Lung (tissue), 12 donors: ENCODE results near the gene PELI2. TPM values are rescaled to one million over a fixed set of nuclear protein-coding genes. Genes with fewer than 3 reads are reported as not detected.

Experiments
- ATAC-seq: fragments of 200-7000 bp; cut with Tn5 transposase; one replicate; pipeline ENCODE4 v1.9.1; 2020; ENCODE audit warnings: moderate number of reproducible peaks; ENCODE audit not compliant: insufficient read depth, low FRiP score
- DNase-seq, 3 donors: peaks; one replicate each; pipeline ENCODE4 v3.0.0-alpha.2; 2013 to 2017
- H3K27ac ChIP-seq, 2 donors: one replicate each; pipeline ENCODE4 v1.5.1; 2013; ENCODE audit warnings: mild to moderate bottlenecking in 2 of 2, moderate library complexity in 2 of 2, control low read depth in 1 of 2, inconsistent platforms in 1 of 2, low read depth in 1 of 2, low read length in 1 of 2
- H3K27me3 ChIP-seq, 3 donors: one replicate each; pipeline ENCODE4 v1.5.1; 2013; ENCODE audit warnings: low read length in 2 of 3; ENCODE audit not compliant: control insufficient read depth in 3 of 3, insufficient read depth in 3 of 3
- H3K36me3 ChIP-seq, 4 donors: one replicate each; pipeline ENCODE4 v1.5.1; 2013; ENCODE audit warnings: low read length in 4 of 4, mild to moderate bottlenecking in 1 of 4, moderate library complexity in 1 of 4; ENCODE audit not compliant: control insufficient read depth in 4 of 4, insufficient read depth in 4 of 4
- H3K4me1 ChIP-seq, 5 donors: one replicate each; pipeline ENCODE4 v1.5.1; 2013; ENCODE audit warnings: low read length in 5 of 5, mild to moderate bottlenecking in 2 of 5, moderate library complexity in 1 of 5; ENCODE audit not compliant: control insufficient read depth in 5 of 5, insufficient read depth in 5 of 5
- H3K4me3 ChIP-seq: one replicate; pipeline ENCODE4 v1.5.1; 2013; ENCODE audit warnings: mild to moderate bottlenecking, control low read depth, moderate library complexity
- H3K9ac ChIP-seq, 2 donors: one replicate each; pipeline ENCODE4 v1.5.1; 2013; ENCODE audit warnings: low read length in 2 of 2, control low read depth in 1 of 2; ENCODE audit not compliant: insufficient read depth in 1 of 2
- H3K9me3 ChIP-seq, 4 donors: one replicate each; pipeline ENCODE4 v1.5.1; 2013; ENCODE audit warnings: low read length in 3 of 4, mild to moderate bottlenecking in 1 of 4, moderate library complexity in 1 of 4; ENCODE audit not compliant: control insufficient read depth in 4 of 4, insufficient read depth in 3 of 4
- CTCF ChIP-seq: IDR thresholded peaks from 2 replicates; pipeline ENCODE4 v1.5.1; 2012; ENCODE audit warnings: mild to moderate bottlenecking; ENCODE audit errors: control extremely low read depth, extremely low read depth
- WGBS, 2 donors: extraction: QIAGEN DNeasy Blood & Tissue Kit; methylation state at CpG; one replicate each; pipeline ENCODE4 v1.1.7; 2013; 5-methylcytosine and 5-hydroxymethylcytosine counted together
- polyA plus RNA-seq, 2 donors: library from polyadenylated mRNA; stranded (reverse); fragments of 200-250 nt; gene quantifications; one replicate each; pipeline ENCODE4 v1.2.1, GENCODE V29; 2013
- total RNA-seq, 2 donors: library from RNA; depleted of rRNA in 1 of 2; stranded (reverse); fragments of >200 nt in 1 of 2; gene quantifications; one replicate each; pipeline ENCODE4 v1.2.1, GENCODE V29; 2014 to 2021
- donor health status: control.
- donor health status: control.
- donor health status: Bipolar disorder and iron deficiency.
- donor health status: healthy.
- donor health status: DM: yes; HTN: yes; CAD: no.

Gene PELI2
- total and polyA plus RNA-seq, 4 donors = 3.8 to 21.1 (median 8.5) TPM

GRCh38 chr14:56195223-56195622, 77.0 kb downstream of the PELI2 start:
- no peak for ATAC-seq
- Histone ChIP-seq H3K9ac (no peak overlapping the region), H3K4me3 (no peak overlapping the region), H3K27me3 (no peaks in the 10 kb centered on the region), H3K36me3 (peaks cover 0 to 2% (median 0%) of the 10 kb centered on the region in 4 donors), H3K4me1 (peaks cover 0 to 10% (median 0%) of the 10 kb centered on the region in 5 donors), H3K27ac (no peak overlapping the region), H3K9me3 (no peaks in the 10 kb centered on the region)
- TF ChIP-seq CTCF = no peak
- 38 to 75% methylated on average over 5 of the region's 5 CpGs for WGBS, 2 donors
- peak in 2 of 3 donors; percentile 37 to 51 for DNase-seq

- no peak overlapping the region for H3K27ac ChIP-seq
- H3K4me1 ChIP-seq = peaks cover 0 to 11% (median 0%) of the 10 kb centered on the region in 5 donors
- ATAC-seq = no peak
- peaks cover 0 to 2% (median 0%) of the 10 kb centered on the region in 4 donors for H3K36me3 ChIP-seq
- no peak for TF ChIP-seq CTCF
- H3K9me3 ChIP-seq = no peaks in the 10 kb centered on the region
- no peak overlapping the region for H3K9ac ChIP-seq
- H3K27me3 ChIP-seq = no peaks in the 10 kb centered on the region
- DNase-seq = peak in 1 of 3 donors; percentile 35
- no peak overlapping the region for H3K4me3 ChIP-seq
- 30 to 62% methylated on average over 6 of the region's 6 CpGs for WGBS, 2 donors
These were observed 77.5 kb downstream of the PELI2 start for GRCh38 chr14:56195704-56196103.

DNA sequence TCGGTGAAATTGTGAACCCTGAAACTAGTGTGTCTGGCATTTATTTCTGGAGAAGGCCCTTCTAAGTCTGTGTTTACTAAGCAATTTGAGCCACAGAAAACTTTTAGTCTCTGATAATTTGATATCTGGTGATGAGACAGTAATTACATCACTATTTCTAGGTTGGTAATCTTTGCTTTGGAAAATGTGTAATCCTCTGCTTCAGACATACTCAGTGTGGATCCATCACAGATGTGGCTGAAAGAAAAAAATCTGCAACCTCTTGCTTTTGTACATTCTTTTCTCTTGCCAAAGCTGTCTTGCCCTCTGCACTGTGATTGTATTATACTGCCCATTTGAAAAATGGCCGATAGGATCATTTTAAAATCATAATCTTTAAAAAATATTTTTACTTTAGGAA, 78.1 kb downstream of the PELI2 start:
- no peaks in the 10 kb centered on the region for H3K9me3 ChIP-seq
- DNase-seq (no peak), ATAC-seq (no peak)
- WGBS, 2 donors = 69 to 78% methylated on average over 2 of the region's 2 CpGs
- H3K27ac ChIP-seq = peak overlapping the region in 1 of 2 donors; percentile 18
- H3K4me1 ChIP-seq = peaks cover 0 to 11% (median 0%) of the 10 kb centered on the region in 5 donors
- no peak for TF ChIP-seq CTCF
- no peaks in the 10 kb centered on the region for H3K27me3 ChIP-seq
- peaks cover 0 to 2% (median 0%) of the 10 kb centered on the region in 4 donors for H3K36me3 ChIP-seq
- no peak overlapping the region for H3K9ac ChIP-seq
- H3K4me3 ChIP-seq = no peak overlapping the region

GRCh38 chr14:56197150-56197549, 78.9 kb downstream of the PELI2 start:
- H3K4me3 ChIP-seq = no peak overlapping the region
- WGBS, 2 donors = 99 to 100% methylated on average over 1 of the region's 1 CpG
- H3K4me1 ChIP-seq = peaks cover 0 to 11% (median 0%) of the 10 kb centered on the region in 5 donors
- peaks cover 0 to 2% (median 0%) of the 10 kb centered on the region in 4 donors for H3K36me3 ChIP-seq
- DNase-seq (no peak), ATAC-seq (no peak)
- H3K9me3 ChIP-seq = no peaks in the 10 kb centered on the region
- H3K9ac ChIP-seq = no peak overlapping the region
- no peaks in the 10 kb centered on the region for H3K27me3 ChIP-seq
- TF ChIP-seq CTCF = no peak
- H3K27ac ChIP-seq = no peak overlapping the region
